PFSK-1 (cell line): Measurements from ENCODE around the gene REG4.

Source experiments
- FOXP2 ChIP-seq: optimal IDR thresholded peaks from 2 replicates; pipeline ENCODE3; 2011; ENCODE audit warnings: borderline replicate concordance, control low read depth, inconsistent platforms; ENCODE audit not compliant: insufficient read depth; ENCODE audit errors: extremely low read length, extremely low read depth
- POLR2AphosphoS5 ChIP-seq: IDR thresholded peaks from 2 replicates; pipeline ENCODE4 v1.6.1; 2012; ENCODE audit warnings: low read depth, mild to moderate bottlenecking, control low read depth, low read length, moderate library complexity
- SIN3A ChIP-seq: IDR thresholded peaks from 2 replicates; pipeline ENCODE4 v1.6.1; 2012; ENCODE audit warnings: mild to moderate bottlenecking, low read length, moderate library complexity, borderline replicate concordance; ENCODE audit not compliant: insufficient read depth
- TAF1 ChIP-seq: IDR thresholded peaks from 2 replicates; pipeline ENCODE4 v1.6.1; 2012; ENCODE audit warnings: low read length, control low read depth, borderline replicate concordance; ENCODE audit not compliant: insufficient read depth
- TF ChIP-seq, protein P1 (sequence below), 2 experiments: IDR thresholded peaks; 2 replicates each; pipeline versions ENCODE4 v1.6.1 to v1.8.0; 2011 to 2012; ENCODE audit warnings: low read depth in 2 of 2, low read length in 2 of 2, control low read depth in 1 of 2, inconsistent platforms in 1 of 2, mild to moderate bottlenecking in 1 of 2, moderate library complexity in 1 of 2; ENCODE audit not compliant: insufficient read depth in 1 of 2

Gene REG4

DNA sequence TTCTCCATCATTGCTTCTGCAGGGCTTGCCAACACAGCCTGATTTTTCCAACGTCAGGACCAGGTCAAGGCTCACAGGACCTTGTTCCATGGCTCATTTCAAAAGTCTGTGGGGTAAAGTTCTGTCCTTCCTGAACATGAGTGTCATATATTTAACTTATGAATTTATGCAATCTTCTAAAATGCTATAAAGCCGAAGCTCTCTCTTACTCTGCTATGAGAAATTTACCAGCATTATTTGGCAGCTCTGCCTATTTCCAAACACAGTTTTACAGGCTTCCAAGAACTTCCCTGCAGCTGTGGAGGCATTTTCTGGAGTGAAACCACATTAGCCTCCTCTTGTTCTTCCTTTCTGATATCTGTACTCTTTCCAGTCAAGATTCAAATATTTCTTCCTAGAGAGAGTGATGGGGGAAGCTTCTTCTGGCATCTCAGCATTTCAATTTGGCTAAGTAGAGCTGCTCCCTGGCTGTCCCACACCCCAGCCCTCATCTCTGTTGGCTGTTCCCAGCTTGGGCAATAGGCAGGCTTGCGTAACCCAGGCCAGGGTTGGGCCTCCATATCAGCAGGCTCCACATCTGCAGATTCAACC lies 27.0 kb downstream of the REG4 start:
- TF ChIP-seq SIN3A (no peak), POLR2AphosphoS5 (no peak), FOXP2 (no peak), TAF1 (no peak)
- TF ChIP-seq, protein P1, sequence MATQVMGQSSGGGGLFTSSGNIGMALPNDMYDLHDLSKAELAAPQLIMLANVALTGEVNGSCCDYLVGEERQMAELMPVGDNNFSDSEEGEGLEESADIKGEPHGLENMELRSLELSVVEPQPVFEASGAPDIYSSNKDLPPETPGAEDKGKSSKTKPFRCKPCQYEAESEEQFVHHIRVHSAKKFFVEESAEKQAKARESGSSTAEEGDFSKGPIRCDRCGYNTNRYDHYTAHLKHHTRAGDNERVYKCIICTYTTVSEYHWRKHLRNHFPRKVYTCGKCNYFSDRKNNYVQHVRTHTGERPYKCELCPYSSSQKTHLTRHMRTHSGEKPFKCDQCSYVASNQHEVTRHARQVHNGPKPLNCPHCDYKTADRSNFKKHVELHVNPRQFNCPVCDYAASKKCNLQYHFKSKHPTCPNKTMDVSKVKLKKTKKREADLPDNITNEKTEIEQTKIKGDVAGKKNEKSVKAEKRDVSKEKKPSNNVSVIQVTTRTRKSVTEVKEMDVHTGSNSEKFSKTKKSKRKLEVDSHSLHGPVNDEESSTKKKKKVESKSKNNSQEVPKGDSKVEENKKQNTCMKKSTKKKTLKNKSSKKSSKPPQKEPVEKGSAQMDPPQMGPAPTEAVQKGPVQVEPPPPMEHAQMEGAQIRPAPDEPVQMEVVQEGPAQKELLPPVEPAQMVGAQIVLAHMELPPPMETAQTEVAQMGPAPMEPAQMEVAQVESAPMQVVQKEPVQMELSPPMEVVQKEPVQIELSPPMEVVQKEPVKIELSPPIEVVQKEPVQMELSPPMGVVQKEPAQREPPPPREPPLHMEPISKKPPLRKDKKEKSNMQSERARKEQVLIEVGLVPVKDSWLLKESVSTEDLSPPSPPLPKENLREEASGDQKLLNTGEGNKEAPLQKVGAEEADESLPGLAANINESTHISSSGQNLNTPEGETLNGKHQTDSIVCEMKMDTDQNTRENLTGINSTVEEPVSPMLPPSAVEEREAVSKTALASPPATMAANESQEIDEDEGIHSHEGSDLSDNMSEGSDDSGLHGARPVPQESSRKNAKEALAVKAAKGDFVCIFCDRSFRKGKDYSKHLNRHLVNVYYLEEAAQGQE (IDR thresholded peaks at IDR 0.05; ENCODE audit: insufficient read depth in 1 of 2, low read depth in 2 of 2, low read length in 2 of 2), result no peak

DNA sequence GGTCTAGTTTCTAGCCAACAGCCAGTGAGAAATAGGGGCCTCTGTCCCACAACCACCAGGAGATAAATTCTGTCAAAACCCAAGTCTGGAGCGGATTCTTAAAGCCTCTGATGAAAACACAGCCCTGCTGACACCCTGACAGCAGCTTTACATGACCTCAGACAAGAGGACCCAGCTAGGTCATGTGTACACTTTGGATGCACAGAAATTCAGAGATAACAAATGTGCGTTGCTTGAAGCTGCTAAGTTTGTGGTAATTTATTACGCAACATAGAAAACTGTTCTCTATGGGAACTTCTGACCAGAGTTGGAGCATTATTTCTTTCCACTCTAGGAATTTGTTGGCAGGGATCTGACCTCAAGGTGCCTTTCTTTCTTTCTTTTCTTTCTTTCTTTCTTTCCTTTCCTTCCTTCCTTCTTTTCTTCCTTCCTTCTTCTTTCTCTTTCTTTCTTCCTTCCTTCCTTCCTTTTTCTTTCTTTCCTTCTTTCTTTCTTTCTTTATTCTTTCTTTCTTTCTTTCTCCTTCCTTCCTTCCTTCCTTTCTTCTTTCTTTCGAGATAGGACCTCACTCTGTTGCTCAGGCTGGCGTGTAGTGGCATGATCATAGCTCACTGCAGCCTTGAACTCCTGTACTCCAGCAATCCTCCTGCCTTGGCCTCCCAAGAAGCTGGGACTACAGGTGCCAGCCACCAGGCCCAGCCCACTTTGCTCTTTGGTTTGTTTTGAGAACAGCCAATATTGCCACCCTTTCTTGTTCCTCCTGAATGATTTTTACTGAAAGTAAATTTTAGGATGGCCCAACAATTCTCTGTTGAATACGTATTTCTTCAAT lies 27.7 kb downstream of the REG4 start:
- no peak for TF ChIP-seq FOXP2
- no peak for TF ChIP-seq SIN3A
- TF ChIP-seq, protein P1 (IDR thresholded peaks at IDR 0.05; ENCODE audit: insufficient read depth in 1 of 2, low read depth in 2 of 2, low read length in 2 of 2), result no peak
- no peak for TF ChIP-seq POLR2AphosphoS5
- no peak for TF ChIP-seq TAF1

- no peak for TF ChIP-seq TAF1
- TF ChIP-seq FOXP2, result no peak
- TF ChIP-seq SIN3A, result no peak
- TF ChIP-seq, protein P1 (IDR thresholded peaks at IDR 0.05; ENCODE audit: insufficient read depth in 1 of 2, low read depth in 2 of 2, low read length in 2 of 2), result no peak
- no peak for TF ChIP-seq POLR2AphosphoS5
Observed at GRCh38 chr1:119782631-119783325, 28.5 kb downstream of the REG4 start.

DNA sequence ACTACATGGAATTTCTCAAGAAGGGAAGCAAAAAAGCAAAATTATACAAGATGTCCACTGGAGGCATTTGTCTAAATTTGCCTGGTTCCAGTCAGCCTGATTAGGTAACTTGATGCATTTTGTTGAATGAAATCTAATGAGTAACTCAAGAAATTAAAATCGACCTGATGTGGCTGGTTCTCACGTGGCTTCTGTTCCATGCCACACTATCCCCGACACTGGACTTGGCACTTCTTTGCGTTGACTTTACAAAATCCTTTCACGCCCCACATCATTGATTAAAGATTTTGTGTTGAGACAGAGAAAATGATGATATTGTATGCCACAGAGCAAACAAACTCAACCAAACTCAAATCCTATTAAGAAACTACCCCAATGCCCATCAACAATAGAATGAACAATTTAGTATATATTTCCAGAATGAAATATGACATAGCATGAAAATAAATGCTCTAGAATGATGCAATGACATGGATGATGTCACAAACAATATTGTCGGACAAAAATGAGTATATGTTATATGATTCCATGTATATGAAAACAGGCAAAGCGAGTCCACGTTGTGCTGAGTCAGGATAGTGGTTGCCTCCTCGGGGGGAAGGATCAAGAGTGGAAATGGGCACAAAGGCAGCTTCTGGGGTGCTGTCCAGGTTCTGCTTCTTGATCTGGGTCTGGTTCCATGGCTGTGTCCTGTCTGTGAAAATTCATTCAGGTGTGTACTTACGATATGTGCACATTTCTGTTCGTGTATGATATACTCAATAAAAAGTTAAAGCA lies 29.6 kb downstream of the REG4 start:
- TF ChIP-seq TAF1, result no peak
- TF ChIP-seq, protein P1 (IDR thresholded peaks at IDR 0.05; ENCODE audit: insufficient read depth in 1 of 2, low read depth in 2 of 2, low read length in 2 of 2), result no peak
- no peak for TF ChIP-seq FOXP2
- TF ChIP-seq POLR2AphosphoS5, result no peak
- no peak for TF ChIP-seq SIN3A
